Skeletal muscle tissue (tissue), 4 donors: ENCODE data around the gene ST6GALNAC3. TPM values are rescaled to one million over a fixed set of nuclear protein-coding genes. Genes with fewer than 3 reads are reported as not detected.

ENCODE experiments used
- H3K27ac ChIP-seq: one replicate; pipeline ENCODE4 v1.7.0; 2013; ENCODE audit warnings: mild to moderate bottlenecking, low read depth, low read length, inconsistent platforms
- H3K27me3 ChIP-seq, 3 donors: one replicate each; pipeline ENCODE4 v1.7.0; 2013; ENCODE audit warnings: low read length in 3 of 3; ENCODE audit not compliant: control insufficient read depth in 3 of 3, insufficient read depth in 3 of 3
- H3K36me3 ChIP-seq, 3 donors: one replicate each; pipeline ENCODE4 v1.7.0; 2013; ENCODE audit warnings: low read length in 3 of 3; ENCODE audit not compliant: control insufficient read depth in 3 of 3, insufficient read depth in 3 of 3
- H3K4me1 ChIP-seq, 3 donors: one replicate each; pipeline ENCODE4 v1.7.0; 2013; ENCODE audit warnings: low read length in 3 of 3, mild to moderate bottlenecking in 3 of 3; ENCODE audit not compliant: control insufficient read depth in 3 of 3, insufficient read depth in 3 of 3
- H3K4me3 ChIP-seq, 3 donors: one replicate each; pipeline ENCODE4 v1.7.0; 2013; ENCODE audit warnings: low read length in 3 of 3
- H3K9ac ChIP-seq, 3 donors: one replicate each; pipeline ENCODE4 v1.7.0; 2013; ENCODE audit warnings: low read length in 3 of 3, mild to moderate bottlenecking in 3 of 3, moderate library complexity in 2 of 3, low read depth in 1 of 3
- H3K9me3 ChIP-seq, 3 donors: one replicate each; pipeline ENCODE4 v1.7.0; 2013; ENCODE audit warnings: low read length in 3 of 3; ENCODE audit not compliant: control insufficient read depth in 3 of 3
- total RNA-seq: library from RNA; depleted of rRNA; stranded (reverse); fragments of >200 nt; gene quantifications from one replicate; pipeline ENCODE4 v1.2.3, GENCODE V29; 2014
- donor health status: Osteomylitis.

Gene ST6GALNAC3
- total RNA-seq, 1 donor from 2014 or later, result 3.7 TPM

DNA sequence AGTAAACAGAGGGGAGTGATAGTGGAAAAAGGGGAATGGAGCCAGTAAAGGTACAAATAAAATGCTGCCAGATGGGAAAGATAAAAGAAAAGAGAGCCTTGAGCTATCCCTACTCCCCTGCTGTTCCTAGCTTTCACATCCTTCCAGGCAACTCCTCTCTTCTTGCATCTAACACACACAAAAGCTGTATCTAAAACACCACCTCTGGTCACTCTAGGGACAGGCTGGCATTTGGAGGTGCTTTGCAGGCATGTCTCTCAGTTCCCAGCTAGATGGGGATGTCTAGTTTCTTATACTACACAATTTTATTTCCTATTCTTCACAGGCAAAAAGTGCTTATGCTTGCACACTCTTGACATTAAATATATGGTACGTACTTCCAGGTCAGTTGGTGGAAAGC, 607.6 kb downstream of the ST6GALNAC3 start:
- no peak overlapping the region for H3K9ac ChIP-seq
- no peaks in the 10 kb centered on the region for H3K4me1 ChIP-seq
- no peaks in the 10 kb centered on the region for H3K36me3 ChIP-seq

More for the DNA sequence above, 607.6 kb downstream of the ST6GALNAC3 start:
- peaks cover 0 to 2% (median 0%) of the 10 kb centered on the region in 3 donors for H3K27me3 ChIP-seq
- H3K27ac ChIP-seq, result no peak overlapping the region
- H3K4me3 ChIP-seq, result no peak overlapping the region
- no peaks in the 10 kb centered on the region for H3K9me3 ChIP-seq

Other genes starting within 250 kb of the ST6GALNAC3 start
- gene ASB17, start 142.3 kb upstream of the ST6GALNAC3 start, total RNA-seq, result not detected